GM13976 (cell line): ENCODE measurements around the gene SUMO1.
"Not testable (repeated sequence)": the region's sequence is repeated elsewhere in the genome, so short reads cannot be mapped to it uniquely, and the experiment has no call there.

ENCODE experiments used
- DNase-seq: peaks from one replicate; pipeline ENCODE4 v3.0.0; 2012; ENCODE audit warnings: low spot score
- CTCF ChIP-seq: IDR thresholded peaks from 2 replicates; pipeline ENCODE4 v1.5.1; 2012; ENCODE audit warnings: borderline replicate concordance, mild to moderate bottlenecking; ENCODE audit not compliant: insufficient read depth; ENCODE audit errors: extremely low read depth, missing control alignments, control extremely low read depth
- in situ Hi-C: fragments of 300-500 bp; cut with MboI; formaldehyde crosslinking; loops from one replicate; pipeline ENCODE4 v1.12.0; 2022; ENCODE audit warnings: low sequenced_read_pairs, mixed read lengths, inconsistent platforms; ENCODE audit not compliant: unreplicated experiment

The SUMO1 gene

GRCh38 chr2:202269585-202269984, 31.2 kb upstream of the SUMO1 start:
- in situ Hi-C loops: no loop called here
- no peak for DNase-seq
- no peak for TF ChIP-seq CTCF

GRCh38 chr2:202267495-202267894, 29.1 kb upstream of the SUMO1 start:
- TF ChIP-seq CTCF: no peak
- in situ Hi-C loops: no loop called here
- DNase-seq: no peak

- DNase-seq: peak; percentile 93
- no peak for TF ChIP-seq CTCF
- in situ Hi-C loops: no loop called here
Observed at GRCh38 chr2:202265467-202266277, 27.3 kb upstream of the SUMO1 start, which contains the start of gene NOP58. Gene NOP58 (plus strand): TSS chr2:202265763. CDS start chr2:202265942, 179 bp downstream.

GRCh38 chr2:202261531-202261930, 23.1 kb upstream of the SUMO1 start:
- DNase-seq: no peak
- in situ Hi-C loops: no loop called here
- TF ChIP-seq CTCF: no peak

- in situ Hi-C loops: no loop called here
- DNase-seq: no peak
- TF ChIP-seq CTCF: no peak
Observed at GRCh38 chr2:202251494-202251893, 13.1 kb upstream of the SUMO1 start.

- in situ Hi-C loops: no loop called here
- TF ChIP-seq CTCF: no peak
- DNase-seq: no peak
Observed at GRCh38 chr2:202249521-202250253, 11.3 kb upstream of the SUMO1 start.

GRCh38 chr2:202247710-202248109, 9.3 kb upstream of the SUMO1 start:
- in situ Hi-C loops, DNase-seq: not testable (repeated sequence)
